HTR-8/SVneo (cell line): ENCODE measurements around the gene RAB28.

Experiments used
- DNase-seq: peaks from one replicate; pipeline ENCODE4 v3.0.0; 2011; ENCODE audit warnings: low spot score, mixed read lengths; ENCODE audit not compliant: insufficient read length
- FAIRE-seq: peaks from 2 replicates; lab custom pipeline; 2011; peaks lifted over from hg19 to GRCh38; lab: Jason Lieb, UNC

Gene RAB28

DNA sequence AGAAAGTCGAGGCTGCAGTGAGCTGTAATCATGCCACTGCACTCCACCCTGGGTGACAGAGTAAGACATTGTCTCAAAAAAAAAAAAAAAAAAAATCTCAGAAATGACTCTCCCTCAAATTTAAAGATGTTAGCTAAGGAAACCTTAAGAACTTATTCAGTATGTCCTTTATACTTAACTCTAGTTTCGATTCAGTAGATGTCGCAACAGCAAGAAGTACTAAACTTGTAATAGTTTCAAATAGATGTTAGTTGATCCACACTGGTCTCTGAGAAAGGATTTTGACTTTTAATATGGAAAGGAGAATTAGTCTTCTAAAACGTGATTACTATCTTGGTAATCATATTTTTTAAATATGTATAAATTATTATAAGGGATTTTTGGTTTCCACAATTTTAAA lies 30.6 kb upstream of the RAB28 start:
- FAIRE-seq (no peak), DNase-seq (no peak)

DNA sequence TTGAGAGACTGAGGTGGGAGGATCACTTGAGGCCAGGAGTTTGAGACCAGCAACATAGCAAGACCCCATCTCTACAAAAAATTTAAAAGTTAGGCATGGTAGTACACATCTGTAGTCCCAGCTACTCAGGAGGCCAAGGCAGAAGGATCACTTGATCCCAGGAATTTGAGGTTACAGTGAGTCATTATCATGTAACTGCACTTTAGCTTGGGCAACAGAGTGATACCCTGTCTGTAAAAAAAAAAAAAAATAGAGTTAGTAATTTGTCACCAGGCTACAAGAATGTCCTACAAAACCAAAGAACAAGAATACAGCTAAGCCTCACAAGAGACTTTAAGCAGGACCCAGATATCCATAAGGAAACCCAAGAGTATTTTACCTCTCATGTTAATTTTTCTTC lies 27.0 kb upstream of the RAB28 start:
- no peak for FAIRE-seq
- DNase-seq = no peak

- DNase-seq (no peak), FAIRE-seq (no peak)
Measured at GRCh38 chr4:13509442-13509841, 25.3 kb upstream of the RAB28 start.

GRCh38 chr4:13504374-13504773 lies 20.2 kb upstream of the RAB28 start:
- FAIRE-seq (no peak), DNase-seq (no peak)

GRCh38 chr4:13498469-13498868 lies 14.3 kb upstream of the RAB28 start:
- no peak for DNase-seq
- no peak for FAIRE-seq

- DNase-seq = no peak
- FAIRE-seq = no peak
Measured at GRCh38 chr4:13496605-13497004, 12.5 kb upstream of the RAB28 start.

DNA sequence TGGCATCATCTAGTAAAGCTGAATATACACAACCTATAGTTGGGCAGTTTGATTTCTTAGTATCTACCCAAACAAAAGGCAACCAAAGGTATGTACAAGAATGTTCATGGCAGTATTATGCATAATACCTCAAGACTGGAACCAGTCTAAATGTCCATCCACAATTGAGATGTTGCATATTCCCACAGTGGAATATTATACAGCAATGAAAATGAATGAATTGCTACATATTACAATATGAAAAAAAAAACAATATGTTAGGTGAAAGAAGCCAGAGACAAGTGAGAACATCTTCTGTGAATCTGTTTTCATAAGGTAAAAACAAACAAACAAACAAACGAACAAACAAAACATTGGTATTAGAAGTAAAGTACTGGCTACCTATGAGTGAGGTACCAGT lies 11.6 kb upstream of the RAB28 start:
- DNase-seq = no peak
- FAIRE-seq = no peak

GRCh38 chr4:13493793-13494192 lies 9.7 kb upstream of the RAB28 start:
- DNase-seq (no peak), FAIRE-seq (no peak)

DNA sequence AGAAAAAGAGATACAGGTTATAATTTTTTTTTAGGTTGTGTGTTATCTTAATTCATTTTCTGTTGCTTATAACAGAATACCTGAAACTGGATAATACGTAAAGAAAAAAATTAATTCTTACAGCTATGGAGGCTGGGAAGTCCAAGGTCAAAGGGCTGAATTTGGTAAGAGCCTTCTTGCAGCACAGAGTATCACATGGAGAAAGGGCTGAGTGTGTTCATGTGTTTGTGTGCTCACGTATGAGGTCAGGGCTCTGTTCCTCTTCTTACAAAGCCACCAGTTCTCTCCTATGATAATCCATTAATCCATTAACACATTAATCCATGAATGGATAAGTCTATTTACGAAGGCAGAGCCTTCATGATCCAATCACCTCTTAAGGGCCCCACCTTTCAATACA lies 8.6 kb upstream of the RAB28 start:
- DNase-seq (no peak), FAIRE-seq (no peak)

- DNase-seq (no peak), FAIRE-seq (no peak)
Measured at GRCh38 chr4:13484749-13485221, 645 bp upstream of the RAB28 start.

GRCh38 chr4:13483768-13484121 lies 395 bp downstream of the RAB28 start:
- FAIRE-seq (no peak), DNase-seq (peak; percentile 35)

DNA sequence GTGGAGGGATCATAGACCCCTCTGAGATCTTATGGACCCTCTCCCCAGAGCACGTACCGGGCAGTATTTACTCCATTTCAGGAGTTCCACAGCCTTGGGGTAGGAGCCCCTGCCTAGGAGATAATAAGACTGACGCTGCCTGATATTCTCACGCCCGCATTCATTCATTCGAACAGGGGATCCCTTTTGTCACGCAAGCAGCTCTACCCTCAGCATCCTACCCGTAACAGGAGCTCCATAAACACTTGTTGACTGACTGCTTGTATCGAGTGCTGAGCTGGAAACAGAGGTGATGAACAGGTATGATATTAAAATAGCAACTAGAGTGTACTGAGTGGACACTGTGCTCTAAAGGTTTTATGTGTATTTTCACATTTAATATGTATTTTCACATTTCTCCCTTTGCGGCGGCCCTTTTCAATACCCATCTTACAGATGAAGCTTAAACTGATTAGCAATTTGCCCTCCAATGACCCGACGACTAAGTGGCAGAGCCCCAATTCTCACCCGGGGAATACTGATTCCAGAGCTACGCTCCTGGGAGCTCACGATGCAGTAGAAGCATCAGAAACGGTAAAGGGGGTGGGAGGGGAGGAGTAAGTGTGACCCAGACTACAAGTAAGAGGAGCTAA lies 888 bp downstream of the RAB28 start:
- no peak for DNase-seq
- no peak for FAIRE-seq

DNA sequence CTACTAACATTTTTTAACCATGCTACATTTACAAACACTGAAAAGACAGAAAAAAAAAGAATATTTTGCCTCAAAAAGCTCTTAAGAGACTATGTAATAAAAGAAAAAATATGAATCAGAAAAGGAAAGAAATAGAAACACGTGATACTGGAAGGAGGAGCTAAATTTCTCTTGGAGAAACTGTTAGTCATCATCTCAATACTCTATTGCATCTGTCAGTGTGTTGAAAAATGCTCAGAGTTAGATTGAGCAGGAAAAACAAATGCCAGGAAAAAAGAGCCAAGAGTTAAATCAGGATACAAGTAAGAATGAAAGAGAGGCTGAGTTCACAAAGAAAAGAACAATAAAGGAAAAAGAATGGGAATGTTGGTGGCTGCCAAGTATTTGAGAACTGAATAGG lies 2.6 kb downstream of the RAB28 start:
- FAIRE-seq (no peak), DNase-seq (peak; percentile 25)

- no peak for FAIRE-seq
- DNase-seq = no peak
Measured at GRCh38 chr4:13478707-13479106, 5.4 kb downstream of the RAB28 start.

DNA sequence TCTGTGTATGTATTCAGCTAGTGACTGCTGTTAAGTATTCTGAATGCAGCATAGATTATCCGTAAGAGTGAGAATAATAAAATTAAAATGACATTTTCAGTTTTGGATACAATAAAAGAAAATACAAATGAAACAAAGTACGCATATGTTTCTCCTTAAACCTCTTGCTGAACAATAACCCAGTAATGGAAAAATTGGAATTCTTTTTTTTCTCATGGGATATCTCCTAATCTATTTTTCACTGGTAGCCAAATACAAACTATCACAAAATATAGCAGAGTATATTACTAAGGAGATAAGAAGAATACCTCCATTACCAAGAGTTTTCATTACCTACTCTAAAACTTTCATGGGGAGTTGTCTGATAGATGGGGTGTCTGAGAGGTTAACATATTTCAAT lies 6.0 kb downstream of the RAB28 start:
- FAIRE-seq = no peak
- no peak for DNase-seq

DNA sequence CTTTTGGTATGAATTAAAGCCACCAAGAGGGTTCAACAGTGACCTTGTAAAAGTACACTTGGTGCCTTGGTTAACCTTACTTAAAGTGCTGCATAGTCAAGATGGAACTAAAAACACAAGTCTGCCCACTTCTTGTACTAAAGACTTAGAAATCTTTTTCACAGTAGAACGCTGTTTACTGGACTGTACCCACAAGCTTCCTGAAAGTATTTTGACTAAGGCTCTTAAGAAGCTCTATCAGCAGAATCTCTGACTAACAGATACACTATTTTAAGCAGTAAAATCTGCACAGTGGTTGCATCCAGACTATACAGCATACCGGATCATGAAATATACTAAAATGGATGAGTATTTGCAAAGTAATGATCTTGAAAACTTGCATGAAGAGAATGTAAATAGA lies 7.2 kb downstream of the RAB28 start:
- DNase-seq = no peak
- FAIRE-seq = peak; percentile 38

- no peak for DNase-seq
- no peak for FAIRE-seq
Measured at GRCh38 chr4:13476152-13476551, 8.0 kb downstream of the RAB28 start.

DNA sequence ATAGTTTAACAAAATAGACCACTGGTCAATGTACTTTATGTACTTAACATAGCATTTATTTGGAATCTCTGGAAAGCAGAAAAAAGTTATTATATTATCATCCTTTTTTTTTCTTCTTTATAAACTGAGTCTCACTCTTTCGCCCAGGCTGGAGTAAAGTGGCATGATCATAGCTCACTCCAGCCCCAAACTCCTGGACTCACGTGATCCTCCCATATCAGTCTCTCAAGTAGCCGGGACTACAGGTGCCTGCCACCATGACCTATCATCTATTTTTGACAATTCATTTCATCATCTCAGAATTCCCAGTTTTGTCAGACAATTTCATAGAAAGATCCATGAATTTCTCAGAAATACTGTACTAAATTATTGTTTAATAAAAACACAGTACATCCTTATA lies 12.7 kb downstream of the RAB28 start:
- FAIRE-seq (no peak), DNase-seq (no peak)

DNA sequence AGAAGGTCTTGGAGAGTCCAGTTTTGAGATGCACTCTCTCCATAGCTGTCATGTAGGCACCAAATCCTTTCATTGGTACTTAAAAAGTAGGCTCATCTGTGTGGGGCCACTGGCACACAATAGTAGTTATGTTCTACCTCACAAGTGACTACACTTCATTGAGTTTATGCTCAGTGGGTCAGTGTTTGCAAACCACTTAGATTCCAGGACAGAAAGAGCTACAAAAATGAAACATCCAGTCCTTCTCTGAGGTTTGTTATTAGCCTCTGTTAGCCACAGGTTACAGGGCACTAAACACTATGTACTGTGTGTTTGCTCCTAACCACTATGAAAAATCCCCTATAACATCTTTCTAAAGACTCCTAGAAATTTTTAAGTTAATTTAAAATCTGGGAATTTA lies 13.8 kb downstream of the RAB28 start:
- DNase-seq (no peak), FAIRE-seq (no peak)

DNA sequence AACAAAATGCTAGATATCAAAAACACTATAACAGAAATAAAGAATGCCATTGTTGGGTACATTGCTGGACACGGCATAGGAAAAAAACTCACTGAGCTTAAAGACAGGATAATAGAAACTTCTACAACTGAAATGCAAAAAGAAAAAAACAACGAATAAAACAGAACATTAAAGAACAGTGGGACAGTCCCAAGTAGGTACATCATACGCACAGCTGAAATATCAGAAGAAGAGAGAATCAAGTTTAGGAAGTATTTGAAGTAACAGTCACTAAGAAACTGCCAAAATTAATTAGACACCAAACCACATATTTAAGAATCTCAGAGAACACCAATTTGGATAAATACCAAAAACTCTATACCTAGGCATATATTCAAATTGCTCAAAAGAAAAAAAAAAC lies 19.2 kb downstream of the RAB28 start:
- no peak for DNase-seq
- FAIRE-seq = no peak

- FAIRE-seq (no peak), DNase-seq (no peak)
Measured at GRCh38 chr4:13464543-13464942, 19.6 kb downstream of the RAB28 start.

DNA sequence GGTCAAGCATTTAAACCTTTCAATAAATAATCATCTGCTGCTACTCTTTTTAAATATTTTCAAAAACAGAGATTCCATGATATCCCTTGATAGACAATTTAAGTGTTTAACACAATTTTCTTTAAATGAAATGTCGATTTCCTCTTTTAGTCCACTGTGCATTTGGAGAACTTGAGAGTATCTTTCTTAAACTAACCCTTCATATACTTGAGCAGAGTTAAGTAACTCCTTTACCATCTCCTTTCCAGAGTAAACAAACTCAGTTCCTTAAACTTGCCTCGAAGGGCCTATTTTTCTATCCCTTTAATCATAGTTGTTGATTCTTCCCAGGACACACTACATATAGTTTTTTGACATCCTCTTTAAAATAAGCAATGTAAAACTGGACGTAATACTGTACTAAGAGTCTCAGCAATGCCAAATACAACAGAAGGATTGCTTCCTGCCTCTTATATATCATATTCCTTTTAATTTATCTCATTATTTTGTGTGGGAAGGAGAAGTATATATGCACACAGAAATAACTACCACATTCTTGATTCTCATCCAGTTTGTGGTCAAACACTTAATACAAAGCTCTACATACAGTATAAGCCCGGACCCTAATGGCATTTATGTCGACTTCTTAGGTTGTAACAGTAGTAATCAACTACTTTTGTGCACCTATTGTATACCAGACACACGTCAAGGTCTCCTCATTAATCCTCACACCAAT lies 22.8 kb downstream of the RAB28 start:
- no peak for DNase-seq
- FAIRE-seq = no peak
